ENCODE measurements around the gene RNF26.

RNF26 gene

GRCh38 chr11:119316016-119316728 lies 18.2 kb upstream of the RNF26 start:
- no peak for DNase-seq (ENCODE audit: low read depth)

GRCh38 chr11:119316729-119317591 lies 17.4 kb upstream of the RNF26 start, which contains the start of gene MCAM:
TSS of gene MCAM (minus strand) at chr11:119317130. CDS start at chr11:119317101, 29 bp downstream.
- DNase-seq (ENCODE audit: low read depth): no peak

- DNase-seq (ENCODE audit: low read depth): no peak
These were observed 16.6 kb upstream of the RNF26 start for GRCh38 chr11:119317592-119318239.

GRCh38 chr11:119318240-119319135 lies 15.8 kb upstream of the RNF26 start:
- no peak for DNase-seq (ENCODE audit: low read depth)

GRCh38 chr11:119319136-119319699 lies 15.1 kb upstream of the RNF26 start:
- DNase-seq (ENCODE audit: low read depth): no peak

- no peak for DNase-seq (ENCODE audit: low read depth)
These were observed 14.6 kb upstream of the RNF26 start for GRCh38 chr11:119319700-119320239.

GRCh38 chr11:119320240-119320775 lies 14.0 kb upstream of the RNF26 start:
- no peak for DNase-seq (ENCODE audit: low read depth)

GRCh38 chr11:119320776-119321524 lies 13.4 kb upstream of the RNF26 start:
- no peak for DNase-seq (ENCODE audit: low read depth)

- DNase-seq (ENCODE audit: low read depth): no peak
These were observed 12.0 kb upstream of the RNF26 start for GRCh38 chr11:119322360-119322739.

GRCh38 chr11:119322921-119323531 lies 11.3 kb upstream of the RNF26 start:
- no peak for DNase-seq (ENCODE audit: low read depth)

GRCh38 chr11:119323532-119324033 lies 10.7 kb upstream of the RNF26 start:
- DNase-seq (ENCODE audit: low read depth): no peak

GRCh38 chr11:119324189-119324588 lies 10.1 kb upstream of the RNF26 start:
- no peak for DNase-seq (ENCODE audit: low read depth)

GRCh38 chr11:119329320-119329719 lies 5.0 kb upstream of the RNF26 start:
- DNase-seq (ENCODE audit: low read depth): no peak

GRCh38 chr11:119330237-119330636 lies 4.1 kb upstream of the RNF26 start:
- DNase-seq (ENCODE audit: low read depth): no peak

- no peak for DNase-seq (ENCODE audit: low read depth)
These were observed 2.1 kb upstream of the RNF26 start for GRCh38 chr11:119332111-119332765.

- DNase-seq (ENCODE audit: low read depth): no peak
These were observed 846 bp downstream of the RNF26 start for GRCh38 chr11:119335091-119335654.

- DNase-seq (ENCODE audit: low read depth): no peak
These were observed 1.6 kb downstream of the RNF26 start for GRCh38 chr11:119335655-119336543.

Data from fibroblast of the conjunctiva (primary cell).